ENCODE data around the gene PDE8A.

- no peak for TF ChIP-seq SUZ12 (IDR thresholded peaks at IDR 0.05; ENCODE audit: low read depth, low read length)
- no peak for TF ChIP-seq ATF7 (IDR thresholded peaks at IDR 0.05)
- TF ChIP-seq ATF7 (CRISPR knock-in tag; IDR thresholded peaks at IDR 0.05): no peak
- no peak for TF ChIP-seq ZBTB40 (IDR thresholded peaks at IDR 0.05)
- no peak for TF ChIP-seq ZBTB40 (CRISPR knock-in tag; IDR thresholded peaks at IDR 0.05)
These were observed 19.9 kb upstream of the PDE8A start for GRCh38 chr15:84961707-84962106.
